Kidney (tissue), 14 donors: Measurements from ENCODE around the gene JPT1. TPM values are rescaled to one million over a fixed set of nuclear protein-coding genes. Genes with fewer than 3 reads are reported as not detected.
"Not testable (repeated sequence)": the region's sequence is repeated elsewhere in the genome, so short reads cannot be mapped to it uniquely, and the experiment has no call there.

ENCODE experiments used
- DNase-seq, 5 donors: peaks; one replicate each; pipeline ENCODE4 v3.0.0-alpha.2; 2013 to 2020
- FAIRE-seq: peaks from 2 replicates; lab custom pipeline; 2012; peaks lifted over from hg19 to GRCh38; lab: Jason Lieb, UNC
- H3K27ac ChIP-seq, 2 donors: one replicate each; pipeline ENCODE4 v1.7.0; 2013; ENCODE audit warnings: low read depth in 2 of 2, low read length in 2 of 2, inconsistent platforms in 1 of 2
- H3K27me3 ChIP-seq: one replicate; pipeline ENCODE4 v1.7.1; 2013; ENCODE audit warnings: low read length, inconsistent platforms; ENCODE audit not compliant: control insufficient read depth, insufficient read depth
- H3K36me3 ChIP-seq, 3 donors: one replicate each; pipeline versions ENCODE4 v1.7.0 to v1.7.1; 2013; ENCODE audit warnings: low read length in 3 of 3, control low read depth in 1 of 3, inconsistent platforms in 1 of 3; ENCODE audit not compliant: insufficient read depth in 3 of 3, control insufficient read depth in 2 of 3
- H3K4me1 ChIP-seq, 3 donors: one replicate each; pipeline versions ENCODE4 v1.7.0 to v1.7.1; 2013; ENCODE audit warnings: low read length in 3 of 3, inconsistent platforms in 1 of 3, low read depth in 1 of 3; ENCODE audit not compliant: control insufficient read depth in 2 of 3, insufficient read depth in 2 of 3
- H3K4me3 ChIP-seq, 3 donors: one replicate each; pipeline versions ENCODE4 v1.7.0 to v1.8.1; 2013; ENCODE audit warnings: low read length in 3 of 3, control low read depth in 1 of 3, inconsistent platforms in 1 of 3
- H3K9ac ChIP-seq, 3 donors: one replicate each; pipeline versions ENCODE4 v1.7.0 to v1.7.1; 2013; ENCODE audit warnings: low read length in 3 of 3, control low read depth in 1 of 3, inconsistent platforms in 1 of 3
- H3K9me3 ChIP-seq, 3 donors: one replicate each; pipeline versions ENCODE4 v1.7.0 to v1.7.1; 2013; ENCODE audit warnings: low read length in 3 of 3, control low read depth in 1 of 3, inconsistent platforms in 1 of 3; ENCODE audit not compliant: control insufficient read depth in 2 of 3, insufficient read depth in 1 of 3
- intact Hi-C: fragments of 100-400 bp; cut with DNase I; formaldehyde crosslinking; loops from one replicate; pipeline ENCODE4 v1.11.1; 2022
- polyA plus RNA-seq: library from polyadenylated mRNA; stranded (reverse); fragments of 350-450 nt; fragmentation: Illumina TruSeq; extraction: RNeasy Lipid Tissue Mini Kit (QIAGEN cat#74804); gene quantifications from one replicate; pipeline ENCODE4 v1.2.3, GENCODE V29; 2014; ENCODE audit warnings: low read depth, low replicate concordance; ENCODE audit not compliant: insufficient read depth
- total RNA-seq: library from RNA; stranded (reverse); fragmentation: NEBNext Ultra II Directional; extraction: Animal tissue kit (Norgen Biotek cat#: 25700); gene quantifications from one replicate; pipeline ENCODE4 v1.2.1, GENCODE V29; 2021
- TF ChIP-seq, protein P1 (sequence below): IDR thresholded peaks from 3 replicates; pipeline ENCODE4 v1.5.1; 2012; ENCODE audit warnings: mild to moderate bottlenecking, moderate library complexity, borderline replicate concordance; ENCODE audit not compliant: insufficient read depth; ENCODE audit errors: extremely low read depth
- donor health status: control.
- donor health status: control.
- donor health status: control.
- donor health status: control.
- donor health status: control.
- donor health status: DM: yes; HTN: yes; CAD: no.
- donor health status: Normal renal cell carcinoma (clear cell type).

The JPT1 gene
- total and polyA plus RNA-seq, 2 donors from 2014 or later, result 76.4 to 122 TPM

DNA sequence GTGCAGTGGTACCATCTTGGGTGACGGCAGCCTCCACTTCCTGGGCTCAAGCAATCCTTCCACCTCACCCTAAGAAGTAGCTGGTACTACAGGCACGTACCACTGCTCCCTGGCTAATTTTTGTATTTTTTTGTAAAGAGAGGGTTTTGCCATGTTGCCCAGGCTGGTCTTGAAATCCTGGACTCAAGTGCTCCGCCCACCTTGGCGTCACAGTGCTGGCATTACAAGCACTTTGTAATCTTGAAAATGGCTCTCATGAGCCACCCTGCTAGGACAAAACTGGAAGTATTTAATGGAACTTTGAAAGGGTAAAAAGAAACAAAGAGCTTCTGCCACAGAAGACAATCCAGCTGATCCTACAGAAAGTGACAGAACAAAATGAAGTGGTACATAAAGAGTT lies 19.2 kb upstream of the JPT1 start:
- H3K4me3 ChIP-seq, result no peak overlapping the region
- no peaks in the 10 kb centered on the region for H3K27me3 ChIP-seq
- no peak for FAIRE-seq
- no peak for DNase-seq
- H3K4me1 ChIP-seq, result no peaks in the 10 kb centered on the region
- H3K36me3 ChIP-seq, result peaks cover 8 to 17% (median 8%) of the 10 kb centered on the region in 3 donors
- intact Hi-C loops, result no loop called here
- TF ChIP-seq, protein P1, sequence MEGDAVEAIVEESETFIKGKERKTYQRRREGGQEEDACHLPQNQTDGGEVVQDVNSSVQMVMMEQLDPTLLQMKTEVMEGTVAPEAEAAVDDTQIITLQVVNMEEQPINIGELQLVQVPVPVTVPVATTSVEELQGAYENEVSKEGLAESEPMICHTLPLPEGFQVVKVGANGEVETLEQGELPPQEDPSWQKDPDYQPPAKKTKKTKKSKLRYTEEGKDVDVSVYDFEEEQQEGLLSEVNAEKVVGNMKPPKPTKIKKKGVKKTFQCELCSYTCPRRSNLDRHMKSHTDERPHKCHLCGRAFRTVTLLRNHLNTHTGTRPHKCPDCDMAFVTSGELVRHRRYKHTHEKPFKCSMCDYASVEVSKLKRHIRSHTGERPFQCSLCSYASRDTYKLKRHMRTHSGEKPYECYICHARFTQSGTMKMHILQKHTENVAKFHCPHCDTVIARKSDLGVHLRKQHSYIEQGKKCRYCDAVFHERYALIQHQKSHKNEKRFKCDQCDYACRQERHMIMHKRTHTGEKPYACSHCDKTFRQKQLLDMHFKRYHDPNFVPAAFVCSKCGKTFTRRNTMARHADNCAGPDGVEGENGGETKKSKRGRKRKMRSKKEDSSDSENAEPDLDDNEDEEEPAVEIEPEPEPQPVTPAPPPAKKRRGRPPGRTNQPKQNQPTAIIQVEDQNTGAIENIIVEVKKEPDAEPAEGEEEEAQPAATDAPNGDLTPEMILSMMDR, result no peak
- no peak overlapping the region for H3K27ac ChIP-seq
- no peaks in the 10 kb centered on the region for H3K9me3 ChIP-seq
- no peak overlapping the region for H3K9ac ChIP-seq

DNA sequence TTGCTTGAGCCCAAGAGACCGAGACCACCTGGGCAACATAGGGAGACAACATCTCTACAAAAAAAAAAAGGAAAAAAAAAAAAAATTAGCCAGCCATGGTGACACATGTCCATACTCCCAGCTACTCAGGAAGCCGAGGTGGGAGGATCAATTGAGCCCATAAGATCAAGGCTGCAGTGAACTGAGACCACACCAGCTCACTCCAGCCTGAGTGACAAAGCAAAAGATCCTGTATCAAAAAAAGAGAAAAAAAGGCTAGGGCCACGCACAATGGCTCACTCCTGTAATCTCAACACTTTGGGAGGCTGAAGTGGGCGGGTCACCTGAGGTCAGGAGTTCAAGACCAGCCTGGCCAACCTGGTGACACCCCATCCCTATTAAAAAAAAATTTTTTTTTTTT lies 14.7 kb upstream of the JPT1 start:
- Histone ChIP-seq H3K4me3 (no peak overlapping the region), H3K27ac (no peak overlapping the region), H3K9ac (no peak overlapping the region), H3K36me3 (peaks cover 5 to 14% (median 10%) of the 10 kb centered on the region in 3 donors), H3K4me1 (no peaks in the 10 kb centered on the region), H3K9me3 (no peaks in the 10 kb centered on the region), H3K27me3 (no peaks in the 10 kb centered on the region)
- TF ChIP-seq, protein P1, result no peak
- DNase-seq (no peak), FAIRE-seq (no peak)
- intact Hi-C loops, result no loop called here

DNA sequence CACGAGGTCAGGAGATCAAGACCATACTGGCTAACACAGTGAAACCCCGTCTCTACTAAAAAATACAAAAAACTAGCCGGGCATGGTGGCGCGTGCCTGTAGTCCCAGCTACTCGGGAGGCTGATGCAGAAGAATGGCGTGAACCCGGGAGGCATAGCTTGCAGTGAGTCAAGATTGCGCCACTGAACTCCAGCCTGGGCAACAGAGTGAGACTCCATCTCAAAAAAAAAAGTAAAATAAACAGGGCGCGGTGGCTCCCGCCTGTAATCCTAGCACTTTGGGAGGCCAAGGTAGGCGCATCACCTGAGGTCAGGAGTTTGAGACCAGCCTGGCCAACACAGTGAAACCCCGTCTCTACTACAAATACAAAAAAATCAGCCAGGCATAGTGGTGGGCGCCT lies 10.3 kb upstream of the JPT1 start:
- DNase-seq, H3K4me3 ChIP-seq, H3K9me3 ChIP-seq, FAIRE-seq, H3K36me3 ChIP-seq, H3K4me1 ChIP-seq, H3K9ac ChIP-seq, intact Hi-C loops, H3K27me3 ChIP-seq, H3K27ac ChIP-seq: not testable (repeated sequence)

DNA sequence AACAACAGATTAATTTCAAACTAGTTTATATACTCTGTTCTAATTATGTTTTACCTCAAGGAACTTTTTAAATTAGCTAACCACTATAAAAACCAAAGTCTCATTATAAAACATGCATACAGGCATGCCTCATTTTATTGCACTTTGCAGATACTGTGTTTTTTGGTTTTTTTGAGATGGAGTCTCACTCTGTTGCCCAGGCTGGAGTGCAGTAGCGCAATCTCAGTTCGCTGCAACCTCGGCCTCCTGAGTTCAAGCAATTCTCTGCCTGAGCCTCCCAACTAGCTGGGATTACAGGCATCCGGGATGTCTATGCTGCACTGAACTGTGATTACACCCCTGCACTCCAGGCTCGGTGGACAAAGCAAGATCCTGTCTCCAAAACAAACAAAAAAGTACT lies 8.8 kb upstream of the JPT1 start:
- Histone ChIP-seq H3K27me3 (no peaks in the 10 kb centered on the region), H3K9ac (no peak overlapping the region), H3K4me3 (no peak overlapping the region), H3K27ac (no peak overlapping the region), H3K4me1 (no peaks in the 10 kb centered on the region), H3K36me3 (peaks cover 0 to 6% (median 6%) of the 10 kb centered on the region in 3 donors), H3K9me3 (no peaks in the 10 kb centered on the region)
- intact Hi-C loops, result no loop called here
- FAIRE-seq (no peak), DNase-seq (no peak)
- TF ChIP-seq, protein P1, result no peak
